Progenitor cell of endocrine pancreas (in vitro differentiated cells): ENCODE data around the gene ATP7A. TPM values are rescaled to one million over a fixed set of nuclear protein-coding genes. Genes with fewer than 3 reads are reported as not detected.
"Not testable (repeated sequence)": the region's sequence is repeated elsewhere in the genome, so short reads cannot be mapped to it uniquely, and the experiment has no call there.

Source experiments
- DNase-seq: peaks from one replicate; pipeline ENCODE4 v3.0.0; 2021; ENCODE audit warnings: low spot score; ENCODE audit not compliant: unreplicated experiment
- H3K27ac Mint-ChIP-seq: 2 replicates; pipeline ENCODE4 v1.8.0; 2021; ENCODE audit warnings: mild to moderate bottlenecking, moderate library complexity, mixed read lengths
- H3K27me3 Mint-ChIP-seq: 2 replicates; pipeline ENCODE4 v1.8.0; 2021; ENCODE audit warnings: mixed read lengths
- H3K36me3 Mint-ChIP-seq: 2 replicates; pipeline ENCODE4 v1.8.0; 2022; ENCODE audit warnings: mixed read lengths; ENCODE audit not compliant: insufficient read depth
- H3K4me1 Mint-ChIP-seq: 2 replicates; pipeline ENCODE4 v1.8.0; 2021; ENCODE audit warnings: low read depth, mixed read lengths
- H3K4me3 Mint-ChIP-seq: 2 replicates; pipeline ENCODE4 v1.8.0; 2021; ENCODE audit warnings: low read depth, mild to moderate bottlenecking, moderate library complexity, mixed read lengths
- H3K9me3 Mint-ChIP-seq: 2 replicates; pipeline ENCODE4 v1.8.0; 2021; ENCODE audit warnings: low read depth, mixed read lengths
- total RNA-seq: library from RNA; stranded (reverse); gene quantifications from 2 replicates; pipeline ENCODE4 v1.2.1, GENCODE V29; 2021
- TF ChIP-seq, protein P1 (sequence below): fragments of 200-600 bp; sonication (generic); IDR thresholded peaks from one replicate; pipeline ENCODE4 v1.5.0; 2021; ENCODE audit warnings: antibody characterized with exemption, mild to moderate bottlenecking; ENCODE audit not compliant: unreplicated experiment

The ATP7A gene
- total RNA-seq, 1 donor from 2014 or later = 12.1 TPM

GRCh38 chrX:78074088-78074487 is 163.6 kb downstream of the ATP7A start:
- H3K27ac Mint-ChIP-seq = no peak overlapping the region
- no peaks in the 10 kb centered on the region for H3K4me1 Mint-ChIP-seq
- TF ChIP-seq, protein P1, sequence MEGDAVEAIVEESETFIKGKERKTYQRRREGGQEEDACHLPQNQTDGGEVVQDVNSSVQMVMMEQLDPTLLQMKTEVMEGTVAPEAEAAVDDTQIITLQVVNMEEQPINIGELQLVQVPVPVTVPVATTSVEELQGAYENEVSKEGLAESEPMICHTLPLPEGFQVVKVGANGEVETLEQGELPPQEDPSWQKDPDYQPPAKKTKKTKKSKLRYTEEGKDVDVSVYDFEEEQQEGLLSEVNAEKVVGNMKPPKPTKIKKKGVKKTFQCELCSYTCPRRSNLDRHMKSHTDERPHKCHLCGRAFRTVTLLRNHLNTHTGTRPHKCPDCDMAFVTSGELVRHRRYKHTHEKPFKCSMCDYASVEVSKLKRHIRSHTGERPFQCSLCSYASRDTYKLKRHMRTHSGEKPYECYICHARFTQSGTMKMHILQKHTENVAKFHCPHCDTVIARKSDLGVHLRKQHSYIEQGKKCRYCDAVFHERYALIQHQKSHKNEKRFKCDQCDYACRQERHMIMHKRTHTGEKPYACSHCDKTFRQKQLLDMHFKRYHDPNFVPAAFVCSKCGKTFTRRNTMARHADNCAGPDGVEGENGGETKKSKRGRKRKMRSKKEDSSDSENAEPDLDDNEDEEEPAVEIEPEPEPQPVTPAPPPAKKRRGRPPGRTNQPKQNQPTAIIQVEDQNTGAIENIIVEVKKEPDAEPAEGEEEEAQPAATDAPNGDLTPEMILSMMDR = no peak
- H3K36me3 Mint-ChIP-seq = peaks cover 2% of the 10 kb centered on the region
- H3K27me3 Mint-ChIP-seq = no peaks in the 10 kb centered on the region
- no peak overlapping the region for H3K4me3 Mint-ChIP-seq
- DNase-seq = no peak
- peaks cover 20% of the 10 kb centered on the region for H3K9me3 Mint-ChIP-seq

GRCh38 chrX:78075787-78076389 is 165.4 kb downstream of the ATP7A start:
- H3K27ac Mint-ChIP-seq = no peak overlapping the region
- TF ChIP-seq, protein P1 = no peak
- H3K27me3 Mint-ChIP-seq = no peaks in the 10 kb centered on the region
- H3K36me3 Mint-ChIP-seq = peaks cover 2% of the 10 kb centered on the region
- no peak overlapping the region for H3K4me3 Mint-ChIP-seq
- peaks cover 20% of the 10 kb centered on the region for H3K9me3 Mint-ChIP-seq
- H3K4me1 Mint-ChIP-seq = no peaks in the 10 kb centered on the region
- DNase-seq = no peak

GRCh38 chrX:78081413-78081812 is 170.9 kb downstream of the ATP7A start:
- not testable (repeated sequence) for H3K27me3 Mint-ChIP-seq, H3K36me3 Mint-ChIP-seq, H3K27ac Mint-ChIP-seq, H3K4me3 Mint-ChIP-seq, DNase-seq, H3K4me1 Mint-ChIP-seq
- peaks cover 15% of the 10 kb centered on the region for H3K9me3 Mint-ChIP-seq

GRCh38 chrX:78092296-78092695 is 181.8 kb downstream of the ATP7A start:
- Mint-ChIP-seq H3K36me3 (no peaks in the 10 kb centered on the region), H3K4me3 (no peak overlapping the region), H3K9me3 (peaks cover 25% of the 10 kb centered on the region), H3K27me3 (no peaks in the 10 kb centered on the region), H3K27ac (no peak overlapping the region), H3K4me1 (no peaks in the 10 kb centered on the region)
- TF ChIP-seq, protein P1 = peak; percentile 42
- no peak for DNase-seq

GRCh38 chrX:78098108-78098507 is 187.6 kb downstream of the ATP7A start:
- no peak overlapping the region for H3K27ac Mint-ChIP-seq
- H3K36me3 Mint-ChIP-seq = peaks cover 1% of the 10 kb centered on the region
- TF ChIP-seq, protein P1 = no peak
- H3K27me3 Mint-ChIP-seq = no peaks in the 10 kb centered on the region
- H3K9me3 Mint-ChIP-seq = peaks cover 9% of the 10 kb centered on the region
- H3K4me1 Mint-ChIP-seq = no peaks in the 10 kb centered on the region
- DNase-seq = no peak
- no peak overlapping the region for H3K4me3 Mint-ChIP-seq

Other genes starting within 250 kb of the ATP7A start
- 153 and 167 TPM in 2 replicates for gene ATRX, start 124.5 kb upstream of the ATP7A start, total RNA-seq
- gene MAGT1, start 15.3 kb upstream of the ATP7A start, total RNA-seq = 55.9 and 59.0 TPM in 2 replicates
- gene COX7B, start 11.2 kb upstream of the ATP7A start, total RNA-seq = 163 and 178 TPM in 2 replicates
- not detected in 2 replicates for gene PGAM4, start 58.9 kb downstream of the ATP7A start, total RNA-seq
- 156 and 162 TPM in 2 replicates for gene PGK1, start 193.6 kb downstream of the ATP7A start, total RNA-seq
- gene TAF9B, start 229.0 kb downstream of the ATP7A start, total RNA-seq = 27.5 and 27.9 TPM in 2 replicates